GM21423 (cell line): ENCODE data around the gene PXN.

Experiments used
- ATAC-seq: cut with Tn5 transposase; IDR thresholded peaks from one replicate; pipeline ENCODE4 v1.9.1; 2021; ENCODE audit warnings: mild to moderate bottlenecking, moderate library complexity; ENCODE audit not compliant: unreplicated experiment

Gene PXN

DNA sequence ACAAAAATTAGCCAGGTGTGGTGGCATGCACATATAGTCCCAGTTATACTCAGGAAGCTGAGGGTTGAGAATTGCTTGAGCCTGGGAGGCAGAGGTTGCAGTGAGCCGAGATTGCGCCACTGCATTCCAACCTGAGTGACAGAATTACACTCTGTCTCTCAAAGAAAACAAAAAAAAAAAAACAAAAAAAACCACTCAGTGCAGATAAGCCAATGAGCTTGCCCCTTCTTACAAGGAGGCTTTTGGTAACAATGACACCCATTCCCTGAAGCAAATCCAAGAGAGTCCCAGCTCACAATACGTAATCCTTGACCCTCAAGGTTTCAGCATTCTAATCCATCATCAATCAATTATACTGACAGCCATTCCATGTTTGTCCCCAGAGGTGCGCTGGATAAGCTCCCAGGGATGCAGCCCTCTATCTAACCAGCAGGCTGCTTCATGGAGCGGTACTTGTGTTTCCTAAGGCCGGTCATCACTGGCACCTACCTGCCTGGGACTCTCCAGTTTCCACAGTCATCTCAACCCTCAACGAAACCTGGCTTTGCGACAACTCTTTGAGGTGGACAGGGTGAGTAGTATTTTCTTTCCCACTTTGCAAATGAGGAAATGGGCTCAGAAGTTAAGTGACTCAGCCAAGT lies 83.4 kb downstream of the PXN start:
- no peak for ATAC-seq

DNA sequence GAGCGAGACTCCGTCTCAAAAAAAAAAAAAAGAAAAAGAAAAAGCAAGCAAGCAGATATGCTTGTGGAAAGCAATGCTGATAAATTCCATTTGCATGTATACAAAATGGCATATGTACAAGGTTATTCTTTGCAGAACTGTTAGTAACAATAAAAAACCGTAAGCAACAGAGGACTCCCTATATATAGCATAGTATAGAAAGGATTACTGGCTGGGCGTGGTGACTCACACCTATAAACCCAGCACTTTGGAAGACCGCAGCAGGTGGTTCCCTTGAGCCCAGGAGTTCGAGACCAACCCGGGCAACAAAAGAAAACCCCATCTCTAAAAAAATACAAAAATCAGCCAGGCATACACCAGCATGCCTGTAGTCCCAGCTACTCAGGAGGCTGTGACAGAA lies 84.6 kb downstream of the PXN start:
- ATAC-seq = no peak

DNA sequence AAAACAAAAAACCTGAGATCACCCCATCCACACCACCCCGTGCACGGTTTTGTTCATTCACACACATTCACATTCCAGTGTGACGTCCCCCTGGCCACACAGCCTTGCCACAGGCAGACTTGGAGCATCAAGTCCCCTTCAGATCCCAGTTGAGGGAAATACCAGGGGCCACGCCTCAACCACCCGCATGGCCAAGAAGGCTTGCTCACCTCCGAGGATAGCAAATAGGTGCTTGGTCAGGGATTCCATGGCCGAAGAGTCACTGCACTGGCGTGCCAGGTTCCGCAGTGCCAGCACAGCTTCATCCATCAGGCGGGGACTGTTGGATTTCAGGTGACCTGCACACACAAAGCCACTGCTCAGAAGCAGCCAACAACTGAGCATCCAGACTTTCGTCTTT lies 90.0 kb downstream of the PXN start:
- no peak for ATAC-seq

DNA sequence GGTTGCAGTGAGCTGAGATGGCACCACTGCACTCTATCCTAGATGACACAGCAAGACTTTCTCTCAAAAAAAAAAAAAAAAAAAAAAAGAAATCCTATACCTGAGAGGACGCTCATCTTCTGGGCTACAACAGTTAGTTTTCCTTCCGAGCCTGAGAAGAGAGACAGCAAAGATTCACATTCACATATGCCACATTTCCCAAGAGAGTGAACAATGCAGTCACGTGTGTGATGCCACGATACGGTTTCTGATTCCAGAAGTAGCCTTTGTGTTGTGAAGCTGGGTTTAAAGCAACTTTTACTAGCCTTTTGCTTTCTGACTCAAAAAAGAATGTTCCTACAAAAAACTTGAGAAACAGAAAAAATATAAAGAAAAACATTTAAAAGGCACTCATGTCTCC lies 90.5 kb downstream of the PXN start:
- ATAC-seq = no peak

DNA sequence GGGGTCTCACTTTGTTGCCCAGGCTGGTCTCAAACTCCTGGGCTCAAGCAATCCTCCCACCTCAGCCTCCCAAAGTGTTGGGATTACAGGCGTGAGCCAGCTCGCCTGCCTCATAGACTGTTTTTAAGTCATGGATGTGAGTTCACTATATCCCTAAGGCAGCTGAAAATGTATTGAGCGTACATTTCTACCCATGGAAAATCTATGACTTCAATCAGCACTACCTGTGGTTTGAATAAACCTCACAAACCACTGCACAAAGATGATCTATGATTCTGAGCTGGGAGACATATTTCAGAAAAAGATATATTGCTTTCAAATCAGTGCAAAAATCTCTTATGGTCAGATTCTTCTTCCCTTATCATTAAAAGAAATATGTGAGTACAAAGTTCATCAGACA lies 93.5 kb downstream of the PXN start:
- ATAC-seq = no peak

DNA sequence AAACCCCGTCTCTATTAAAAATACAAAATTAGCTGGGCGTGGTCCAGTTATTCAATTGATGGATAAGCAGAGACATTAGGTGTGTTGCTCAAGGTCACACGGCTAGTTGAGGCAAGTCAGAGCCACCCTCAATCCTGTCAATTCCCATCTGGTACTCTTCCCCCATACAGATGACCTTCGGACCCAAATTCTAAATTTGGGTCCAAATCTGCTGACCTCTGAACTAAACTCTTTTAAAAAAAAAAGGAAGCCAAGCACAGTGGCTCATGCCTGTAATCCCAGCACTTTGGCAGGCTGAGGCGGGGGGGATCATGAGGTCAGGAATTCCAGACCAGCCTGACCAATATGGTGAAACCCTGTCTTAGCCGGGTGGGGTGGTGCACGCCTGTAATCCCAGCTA lies 94.9 kb downstream of the PXN start:
- no peak for ATAC-seq

DNA sequence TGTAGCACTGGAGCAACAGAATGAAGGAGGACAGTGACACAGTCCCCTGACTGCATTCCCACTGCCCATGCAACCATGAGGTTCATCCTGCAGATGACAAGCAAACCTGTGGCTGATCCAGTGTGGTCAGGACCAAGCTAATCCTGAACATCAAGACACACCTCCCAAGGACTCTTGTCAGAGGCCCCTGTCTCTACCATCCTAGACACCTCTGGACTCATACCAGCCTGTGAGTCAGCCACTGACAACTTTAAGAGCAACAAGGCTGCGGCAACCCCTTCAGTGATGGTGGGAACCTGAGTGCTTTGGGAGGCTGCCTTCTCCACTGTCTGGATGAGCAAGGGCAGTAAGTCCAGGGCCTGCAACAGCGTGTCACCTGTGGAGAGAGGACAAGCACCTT lies 95.6 kb downstream of the PXN start:
- no peak for ATAC-seq

DNA sequence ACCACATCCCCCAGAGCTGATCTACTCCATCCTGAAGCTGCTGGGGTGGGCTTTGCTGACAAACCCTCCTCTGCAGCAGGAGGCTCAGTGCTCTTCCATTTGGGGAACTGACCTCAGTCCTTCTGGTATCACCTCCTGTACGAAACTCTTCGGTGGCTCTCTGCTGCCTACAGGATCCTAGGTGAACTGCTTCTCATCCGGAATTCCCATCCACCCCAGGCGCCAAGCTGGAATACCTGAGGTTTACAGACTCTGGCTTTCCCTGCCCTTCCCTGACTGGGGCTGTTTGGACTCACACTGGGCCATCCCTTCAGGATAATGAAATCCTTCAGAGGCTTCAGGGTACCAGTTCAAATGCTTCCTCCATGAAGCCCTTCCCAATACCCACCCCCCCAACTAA lies 97.2 kb downstream of the PXN start:
- no peak for ATAC-seq

DNA sequence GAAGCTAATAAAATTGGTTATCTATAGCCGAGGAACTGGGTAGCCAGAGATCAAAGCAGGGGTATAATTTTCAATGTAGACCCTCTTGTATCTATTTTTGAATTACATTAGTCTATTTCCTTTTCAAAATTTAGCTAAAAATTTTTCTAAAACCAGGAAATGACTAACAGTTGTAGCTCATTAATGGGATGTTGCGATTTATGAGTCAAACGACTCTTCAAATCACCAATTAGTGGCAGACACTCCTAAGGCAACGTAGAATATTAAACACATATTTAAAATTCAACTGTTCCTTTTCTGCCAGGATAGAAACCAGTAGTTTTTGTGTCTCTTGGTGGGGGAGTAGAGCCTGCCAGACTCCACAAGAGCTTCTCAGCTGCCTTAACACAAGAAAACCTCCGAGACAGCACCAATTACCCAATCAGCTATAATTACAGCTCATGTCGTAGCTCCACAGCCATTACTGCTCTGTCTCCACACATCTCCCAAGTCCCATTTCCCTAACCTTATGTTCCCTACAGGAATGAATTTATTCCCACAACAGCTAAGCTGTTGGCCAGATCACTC lies 97.9 kb downstream of the PXN start:
- no peak for ATAC-seq

DNA sequence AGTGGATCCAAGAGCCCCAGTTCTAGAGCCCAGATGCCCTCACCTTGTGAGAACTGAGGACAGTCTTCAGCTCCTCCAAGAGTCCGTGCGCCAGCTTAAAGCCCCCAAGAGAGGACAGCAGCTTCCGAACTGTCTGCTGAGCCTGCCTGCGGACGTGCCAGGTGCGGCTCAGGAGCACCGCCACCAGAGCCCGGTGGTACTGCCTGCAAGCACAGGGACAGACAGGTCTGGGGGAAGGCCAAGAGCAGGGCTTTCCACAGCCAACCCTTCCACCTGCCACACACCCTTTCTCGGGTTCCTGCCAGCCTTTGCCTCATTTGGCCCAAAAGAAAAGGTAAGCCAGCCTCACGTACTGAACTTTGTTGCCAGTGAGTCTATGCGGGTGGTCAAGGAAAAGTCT lies 101.2 kb downstream of the PXN start:
- no peak for ATAC-seq

DNA sequence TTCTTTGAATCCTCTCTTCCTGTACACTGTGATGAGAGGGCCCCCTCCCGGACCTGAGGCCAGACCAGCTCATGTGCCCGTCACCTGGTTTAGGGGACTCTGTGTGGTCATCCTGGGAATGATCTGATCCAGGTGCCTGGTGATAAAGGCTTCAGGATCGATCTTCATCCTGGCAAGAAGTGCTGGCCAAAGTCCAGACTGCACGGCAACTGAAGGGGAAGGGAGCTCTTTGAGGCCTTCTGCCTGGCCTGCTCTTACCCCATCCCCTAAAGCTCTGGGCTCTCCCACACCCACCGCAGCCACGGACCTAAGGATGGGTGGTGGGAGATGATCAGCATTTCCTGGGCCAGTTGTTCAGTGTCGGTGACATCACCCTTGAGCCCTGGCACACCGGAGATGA lies 102.8 kb downstream of the PXN start:
- no peak for ATAC-seq

DNA sequence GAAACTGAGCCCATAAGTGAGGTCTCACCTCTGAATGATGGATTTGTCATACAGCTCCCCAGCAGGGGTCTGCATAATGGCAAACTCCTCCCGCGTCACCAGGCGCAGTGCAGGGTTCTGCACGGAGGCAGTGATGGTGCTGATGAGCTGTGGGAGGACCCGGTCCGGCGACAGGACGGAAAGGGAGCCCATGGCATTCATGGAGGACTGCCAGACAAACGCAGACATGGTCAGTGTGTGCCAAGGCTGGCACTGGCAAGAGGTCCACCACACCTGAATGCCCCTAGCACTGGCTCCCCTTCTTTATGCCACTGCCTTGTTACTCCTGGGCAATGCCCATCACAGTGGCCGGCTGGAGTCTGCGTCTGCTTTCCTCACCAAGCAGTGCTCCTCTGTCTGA lies 103.7 kb downstream of the PXN start:
- ATAC-seq = no peak
